ENCODE measurements around the gene MPC1. TPM values are rescaled to one million over a fixed set of nuclear protein-coding genes. Genes with fewer than 3 reads are reported as not detected.
"Not testable (repeated sequence)": the region's sequence is repeated elsewhere in the genome, so short reads cannot be mapped to it uniquely, and the experiment has no call there.

Gene MPC1
- total RNA-seq, 1 experiment from 2014 or later: 15.2 TPM

DNA sequence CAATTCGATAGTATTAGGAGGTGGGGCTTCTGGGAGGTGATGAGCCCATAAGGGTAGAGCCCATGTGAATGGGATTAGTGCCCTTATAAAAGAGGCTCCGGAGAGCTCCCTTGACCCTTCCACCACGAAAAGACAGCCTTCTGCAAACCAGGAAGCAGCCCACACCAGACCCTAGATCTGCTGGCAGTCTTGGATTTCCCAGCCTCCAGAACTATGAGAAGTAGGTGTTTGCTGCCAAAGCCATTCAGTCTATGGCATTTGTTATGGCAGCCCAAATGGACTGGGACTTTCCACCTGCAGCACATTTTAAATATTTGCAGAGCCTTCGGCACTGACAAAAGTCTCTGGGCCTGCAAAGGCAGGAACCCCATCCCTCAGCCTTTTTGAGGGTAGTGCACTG lies 28.6 kb downstream of the MPC1 start:
- H3K36me3 ChIP-seq (replicated peaks; ENCODE audit: control insufficient read depth, insufficient read depth, low read length): no peaks in the 10 kb centered on the region

DNA sequence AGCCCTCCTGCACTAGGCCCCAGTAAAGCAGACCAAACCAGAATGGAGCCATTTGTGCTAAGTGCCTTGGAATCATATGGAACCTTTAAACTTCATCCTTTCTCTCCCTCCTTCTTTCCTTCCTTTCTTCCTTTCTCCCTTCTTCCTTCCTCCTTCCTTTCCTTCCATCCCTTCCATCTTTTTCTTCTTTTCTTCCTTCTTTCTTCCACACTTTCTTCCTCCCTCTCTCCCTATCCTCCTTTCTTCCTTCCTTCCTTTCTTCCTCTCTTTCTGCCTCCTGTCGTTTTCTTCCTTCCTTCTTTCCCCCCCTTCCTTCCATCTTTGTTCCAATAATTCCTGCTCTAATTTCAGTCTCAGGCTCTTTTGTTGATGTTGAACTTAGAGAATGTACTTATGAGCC lies 29.2 kb downstream of the MPC1 start:
- no peak for DNase-seq
- Histone ChIP-seq H3K27me3 (ENCODE audit: control insufficient read depth, insufficient read depth, low read length) (no peaks in the 10 kb centered on the region), H3K4me3 (ENCODE audit: insufficient read depth, low read depth, low read length) (no peak overlapping the region), H3K36me3 (replicated peaks; ENCODE audit: control insufficient read depth, insufficient read depth, low read length) (no peaks in the 10 kb centered on the region)

More for the DNA sequence above, 28.6 kb downstream of the MPC1 start:
- DNase-seq: no peak
- Histone ChIP-seq H3K27me3 (ENCODE audit: control insufficient read depth, insufficient read depth, low read length) (no peaks in the 10 kb centered on the region), H3K4me3 (ENCODE audit: insufficient read depth, low read depth, low read length) (no peak overlapping the region)

DNA sequence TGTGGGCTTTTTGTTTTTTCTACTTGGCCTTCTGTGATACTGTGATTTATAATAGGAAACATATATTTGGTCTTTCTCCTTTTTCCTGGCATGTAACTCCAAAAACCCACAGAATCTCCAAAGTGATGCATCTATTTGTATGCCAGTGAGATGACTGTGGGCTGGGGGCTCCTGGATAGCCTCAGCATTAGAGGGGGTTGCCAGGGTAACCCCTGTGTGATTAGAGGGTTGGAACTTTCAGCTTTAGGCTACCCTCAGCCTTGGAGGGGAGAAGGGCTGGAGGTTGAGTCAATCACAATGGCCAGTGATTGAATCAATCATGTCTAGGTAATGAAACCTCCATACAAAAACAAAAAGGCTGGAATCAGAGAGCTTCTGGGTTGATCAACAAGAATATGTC lies 29.8 kb downstream of the MPC1 start:
- DNase-seq: no peak
- no peaks in the 10 kb centered on the region for H3K27me3 ChIP-seq (ENCODE audit: control insufficient read depth, insufficient read depth, low read length)
- H3K4me3 ChIP-seq (ENCODE audit: insufficient read depth, low read depth, low read length): no peak overlapping the region
- H3K36me3 ChIP-seq (replicated peaks; ENCODE audit: control insufficient read depth, insufficient read depth, low read length): no peaks in the 10 kb centered on the region

DNA sequence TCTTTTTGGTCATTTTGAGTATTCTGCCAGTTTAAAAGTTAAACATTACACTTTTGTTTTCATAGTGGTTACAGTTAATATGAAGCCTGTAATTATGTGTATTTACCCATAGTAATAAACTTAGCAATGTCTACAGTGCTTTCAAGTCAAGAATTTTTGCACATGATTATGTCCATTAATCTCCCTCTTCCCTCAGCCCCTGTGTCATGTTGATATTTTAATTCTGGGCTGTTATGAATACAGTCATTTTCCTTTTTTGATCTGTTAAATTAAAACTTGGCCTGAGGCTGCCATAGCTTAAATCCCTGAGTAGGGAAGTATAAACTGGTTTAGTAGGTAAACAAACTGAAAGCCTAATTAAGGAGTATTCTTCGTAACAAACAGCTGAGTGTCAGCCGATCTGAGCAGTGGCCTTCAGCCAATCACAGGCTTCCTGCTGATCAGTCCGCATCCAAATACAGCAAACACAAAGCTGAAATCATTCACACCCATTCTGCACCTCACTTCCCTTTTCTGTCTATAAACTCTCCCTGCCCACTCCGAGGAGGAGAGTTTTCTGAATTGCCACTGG lies 30.9 kb downstream of the MPC1 start:
- DNase-seq: no peak
- H3K36me3 ChIP-seq (replicated peaks; ENCODE audit: control insufficient read depth, insufficient read depth, low read length): no peaks in the 10 kb centered on the region
- H3K4me3 ChIP-seq (ENCODE audit: insufficient read depth, low read depth, low read length): no peak overlapping the region
- H3K27me3 ChIP-seq (ENCODE audit: control insufficient read depth, insufficient read depth, low read length): no peaks in the 10 kb centered on the region

DNA sequence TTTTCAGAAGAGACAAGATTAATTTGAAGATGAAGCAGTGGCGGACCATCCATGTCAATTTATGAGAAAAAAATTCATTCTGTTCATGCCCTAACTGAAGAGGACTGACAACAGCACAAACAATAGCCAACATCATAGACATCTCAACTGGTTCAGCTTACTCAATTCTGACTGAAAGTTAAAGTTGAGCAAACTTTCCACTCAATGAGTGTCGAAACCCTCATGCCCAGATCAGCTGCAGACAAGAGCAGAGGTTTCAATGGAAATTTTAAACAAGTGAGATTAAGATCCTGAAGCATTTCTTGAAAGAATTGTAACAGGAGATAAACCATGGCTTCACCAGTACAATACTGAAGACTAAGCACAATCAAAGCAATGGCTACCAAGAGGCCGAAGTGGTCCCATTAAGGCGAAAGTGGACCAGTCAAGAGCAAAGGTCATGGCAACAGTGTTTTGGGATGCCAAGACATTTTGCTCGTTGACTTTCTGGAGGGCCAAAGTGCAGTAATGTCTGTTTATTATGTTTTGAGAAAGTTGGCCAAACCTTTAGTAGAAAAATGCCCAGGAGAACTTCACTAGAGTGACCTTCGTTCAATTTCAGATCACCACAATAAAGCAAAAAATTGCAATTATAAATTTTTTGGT lies 34.3 kb downstream of the MPC1 start:
- no peaks in the 10 kb centered on the region for H3K36me3 ChIP-seq (replicated peaks; ENCODE audit: control insufficient read depth, insufficient read depth, low read length)
- no peaks in the 10 kb centered on the region for H3K27me3 ChIP-seq (ENCODE audit: control insufficient read depth, insufficient read depth, low read length)
- no peak for DNase-seq
- no peak overlapping the region for H3K4me3 ChIP-seq (ENCODE audit: insufficient read depth, low read depth, low read length)

DNA sequence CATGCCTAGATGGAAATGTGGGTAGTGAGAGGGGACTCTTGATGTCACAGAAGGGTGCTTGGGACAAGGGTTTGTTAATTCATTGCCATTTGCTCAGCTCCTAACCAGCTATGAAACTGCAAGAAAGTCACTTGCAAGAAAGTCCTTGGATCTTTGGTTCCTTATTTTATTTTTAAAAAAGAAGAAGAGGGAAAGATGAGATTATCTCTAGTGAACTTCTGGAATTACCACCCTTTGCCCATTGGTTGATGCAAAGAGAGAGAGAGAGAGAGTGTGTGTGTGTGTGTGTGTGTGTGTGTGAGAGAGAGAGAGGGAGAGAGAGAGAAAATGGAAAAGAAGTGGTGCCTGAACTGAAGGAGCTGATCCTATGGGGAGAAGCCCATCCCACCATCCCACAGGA lies 35.8 kb downstream of the MPC1 start:
- no peak for DNase-seq
- no peaks in the 10 kb centered on the region for H3K27me3 ChIP-seq (ENCODE audit: control insufficient read depth, insufficient read depth, low read length)

DNA sequence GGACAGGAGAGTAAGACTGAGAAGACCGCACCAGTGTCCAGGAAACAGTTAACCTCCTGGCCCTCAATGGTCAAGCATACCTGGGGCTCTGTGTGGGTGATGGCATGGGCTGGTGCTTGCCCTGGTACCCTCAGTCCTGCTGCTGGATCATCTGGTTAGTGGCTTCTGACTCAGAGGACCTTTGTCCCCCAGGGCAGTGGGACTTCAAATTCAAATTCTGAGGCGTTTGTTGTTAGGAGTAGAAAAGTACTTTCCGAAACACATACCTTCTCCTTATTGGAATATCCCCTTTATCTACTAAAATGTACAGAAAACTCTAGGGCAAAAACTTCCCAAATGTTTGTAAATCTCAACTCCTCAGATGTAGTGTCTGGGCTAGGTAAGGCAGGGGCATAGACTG lies 36.3 kb downstream of the MPC1 start:
- Histone ChIP-seq H3K4me3 (ENCODE audit: insufficient read depth, low read depth, low read length) (no peak overlapping the region), H3K27me3 (ENCODE audit: control insufficient read depth, insufficient read depth, low read length) (no peaks in the 10 kb centered on the region), H3K36me3 (replicated peaks; ENCODE audit: control insufficient read depth, insufficient read depth, low read length) (no peaks in the 10 kb centered on the region)
- no peak for DNase-seq

More for the DNA sequence above, 35.8 kb downstream of the MPC1 start:
- Histone ChIP-seq H3K36me3 (replicated peaks; ENCODE audit: control insufficient read depth, insufficient read depth, low read length) (no peaks in the 10 kb centered on the region), H3K4me3 (ENCODE audit: insufficient read depth, low read depth, low read length) (no peak overlapping the region)

DNA sequence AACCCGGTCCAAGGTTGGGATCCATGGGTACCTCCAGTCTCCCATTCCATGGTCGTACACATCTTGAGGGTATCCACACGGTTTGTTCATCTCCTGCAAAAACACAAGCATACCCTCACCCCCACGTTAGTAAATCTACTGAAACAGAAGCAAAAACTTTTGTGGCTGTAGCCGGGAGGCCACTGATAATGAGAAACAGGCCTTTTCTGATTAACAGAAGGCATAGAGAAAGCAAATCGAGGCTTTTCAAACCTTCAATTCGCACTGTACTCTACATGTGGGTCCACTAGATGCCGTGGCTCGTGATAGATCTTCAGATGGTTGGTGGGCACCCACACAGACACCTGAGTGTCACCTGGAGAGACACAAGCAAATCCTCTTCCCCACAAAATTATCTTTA lies 37.1 kb downstream of the MPC1 start:
- DNase-seq; H3K27me3 ChIP-seq (ENCODE audit: control insufficient read depth, insufficient read depth, low read length); H3K4me3 ChIP-seq (ENCODE audit: insufficient read depth, low read depth, low read length); H3K36me3 ChIP-seq (replicated peaks; ENCODE audit: control insufficient read depth, insufficient read depth, low read length): not testable (repeated sequence)

DNA sequence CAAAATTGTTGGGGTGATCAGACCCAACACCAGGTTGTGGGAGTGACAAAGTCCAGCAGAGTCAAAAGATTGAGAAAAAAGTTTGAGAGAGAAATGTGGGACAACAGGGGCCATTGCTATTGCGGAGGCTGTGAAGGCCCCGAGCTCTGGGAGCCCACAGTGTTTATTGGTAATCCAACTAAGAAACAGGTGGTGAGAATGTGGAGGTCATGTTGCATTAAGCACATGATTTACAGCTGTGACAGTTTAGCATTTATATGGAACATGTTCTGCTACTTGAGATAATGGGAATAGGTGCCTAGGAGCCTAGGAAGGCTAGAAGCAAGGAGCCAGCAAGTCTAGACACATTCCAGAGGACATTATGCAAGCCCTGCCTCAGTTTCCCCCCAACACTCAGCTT lies 37.8 kb downstream of the MPC1 start:
- H3K4me3 ChIP-seq (ENCODE audit: insufficient read depth, low read depth, low read length); H3K36me3 ChIP-seq (replicated peaks; ENCODE audit: control insufficient read depth, insufficient read depth, low read length); DNase-seq; H3K27me3 ChIP-seq (ENCODE audit: control insufficient read depth, insufficient read depth, low read length): not testable (repeated sequence)

DNA sequence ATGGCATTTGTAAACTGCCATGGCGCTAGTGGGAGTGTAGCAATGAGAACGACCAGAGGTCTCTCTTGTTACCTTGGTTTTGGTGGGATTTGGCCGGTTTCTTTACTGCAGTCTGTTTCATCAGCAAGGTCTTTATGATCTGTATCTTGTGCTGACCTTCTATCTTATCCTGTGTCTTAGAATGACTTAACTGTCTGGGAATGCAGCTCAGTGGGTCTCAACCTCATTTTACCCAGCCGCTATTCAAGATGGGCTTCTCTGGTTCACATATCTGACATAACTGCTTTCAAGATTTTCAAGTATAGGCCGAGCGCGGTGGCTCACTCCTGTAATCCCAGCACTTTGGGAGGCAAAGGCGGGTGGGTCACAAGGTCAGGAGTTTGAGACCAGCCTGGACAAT lies 38.5 kb downstream of the MPC1 start:
- Histone ChIP-seq H3K36me3 (replicated peaks; ENCODE audit: control insufficient read depth, insufficient read depth, low read length) (peaks cover 2% of the 10 kb centered on the region; the same call in 1 of the 2 replicates), H3K27me3 (ENCODE audit: control insufficient read depth, insufficient read depth, low read length) (no peaks in the 10 kb centered on the region), H3K4me3 (ENCODE audit: insufficient read depth, low read depth, low read length) (no peak overlapping the region)
- DNase-seq: no peak

DNA sequence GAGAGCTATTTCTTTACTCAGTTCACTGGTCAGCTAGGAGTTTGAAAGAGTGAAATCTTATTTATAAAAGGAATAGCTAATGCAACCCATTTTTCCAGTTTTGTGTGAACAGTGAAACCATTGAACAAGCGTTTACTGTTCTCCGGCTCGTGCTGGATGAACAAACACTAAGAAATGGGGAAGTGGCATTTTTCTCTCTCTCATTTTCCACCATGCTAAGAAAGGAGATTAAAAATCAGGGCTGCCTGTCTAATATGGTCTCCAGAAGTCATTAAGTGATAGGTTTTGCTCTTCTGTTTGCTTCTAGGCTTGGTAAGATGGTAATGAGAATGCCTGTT lies 39.6 kb downstream of the MPC1 start:
- H3K4me3 ChIP-seq (ENCODE audit: insufficient read depth, low read depth, low read length): peak overlapping the region; percentile 97
- no peak for DNase-seq
- peaks cover 2% of the 10 kb centered on the region; the same call in 1 of the 2 replicates for H3K36me3 ChIP-seq (replicated peaks; ENCODE audit: control insufficient read depth, insufficient read depth, low read length)
- no peaks in the 10 kb centered on the region for H3K27me3 ChIP-seq (ENCODE audit: control insufficient read depth, insufficient read depth, low read length)

DNA sequence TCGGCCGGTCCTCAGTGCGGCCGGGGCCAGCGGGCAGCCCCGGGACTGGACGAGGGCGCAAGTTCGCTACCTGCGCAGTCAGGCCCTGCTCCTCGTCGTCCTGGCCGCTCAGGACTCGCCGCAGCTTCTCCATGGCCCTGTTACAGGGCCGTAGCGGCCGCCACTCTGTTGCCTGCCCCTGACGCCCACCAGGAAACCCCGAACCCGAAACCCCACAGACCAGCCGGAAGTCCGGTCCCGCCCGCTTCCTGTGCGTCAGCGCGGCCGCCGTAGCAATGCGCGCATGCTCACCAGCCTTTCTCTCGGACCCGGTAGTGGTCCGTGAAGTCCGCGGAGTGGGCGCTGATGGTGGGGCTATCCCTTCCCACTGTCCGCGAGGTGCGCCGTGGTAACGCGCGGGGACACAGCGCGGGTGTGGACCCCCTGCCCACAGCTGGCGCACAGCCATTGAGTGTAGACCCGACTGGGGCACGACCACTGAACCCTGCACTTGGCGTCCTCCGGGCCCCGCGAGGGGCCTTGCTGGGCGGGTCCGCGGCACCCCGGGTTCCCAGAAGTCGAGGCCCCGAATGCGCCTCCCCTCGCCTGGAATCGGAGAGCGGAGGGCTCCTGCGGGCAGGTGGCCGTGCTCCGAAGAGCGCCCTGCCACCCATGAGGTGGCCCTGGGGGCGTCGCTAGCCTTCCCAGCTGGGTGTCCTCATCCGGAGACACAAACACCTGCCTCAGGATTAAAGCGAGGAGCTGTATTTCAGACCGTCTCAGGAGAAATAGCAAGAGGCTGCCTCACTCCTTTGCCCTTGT lies 40.2 kb downstream of the MPC1 start, which contains the start of gene SFT2D1:
TSS of gene SFT2D1 (minus strand) at position 197 of the 801 bp plus-strand sequence. CDS start at position 133, 64 bp downstream.
- peak; percentile 94 for DNase-seq
- Histone ChIP-seq H3K4me3 (ENCODE audit: insufficient read depth, low read depth, low read length) (peak within 1 kb of the TSS; percentile 97), H3K36me3 (replicated peaks; ENCODE audit: control insufficient read depth, insufficient read depth, low read length) (peaks cover 5% of the 10 kb centered on the region), H3K27me3 (ENCODE audit: control insufficient read depth, insufficient read depth, low read length) (no peaks in the 10 kb centered on the region)

DNA sequence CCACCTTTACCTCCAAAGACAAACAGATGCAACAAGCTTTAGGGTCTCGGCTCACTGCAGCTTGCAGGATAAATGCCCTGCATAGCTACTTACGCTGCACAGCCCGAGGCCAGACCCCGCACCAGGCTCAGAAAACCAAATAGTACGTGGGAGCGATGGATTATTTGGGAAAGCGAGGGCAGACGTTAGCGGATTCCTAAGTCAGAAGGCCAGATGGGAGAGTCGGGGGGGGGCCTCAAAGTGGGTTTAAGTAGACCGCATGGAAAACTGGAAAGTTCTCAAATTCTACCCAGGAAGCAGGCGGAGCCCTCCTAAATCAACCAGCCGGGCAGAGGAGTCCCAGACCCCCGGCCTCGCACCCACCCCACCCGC lies 40.8 kb downstream of the MPC1 start:
- Histone ChIP-seq H3K27me3 (ENCODE audit: control insufficient read depth, insufficient read depth, low read length) (no peaks in the 10 kb centered on the region), H3K4me3 (ENCODE audit: insufficient read depth, low read depth, low read length) (peak overlapping the region; percentile 97), H3K36me3 (replicated peaks; ENCODE audit: control insufficient read depth, insufficient read depth, low read length) (peaks cover 10% of the 10 kb centered on the region)
- no peak for DNase-seq

DNA sequence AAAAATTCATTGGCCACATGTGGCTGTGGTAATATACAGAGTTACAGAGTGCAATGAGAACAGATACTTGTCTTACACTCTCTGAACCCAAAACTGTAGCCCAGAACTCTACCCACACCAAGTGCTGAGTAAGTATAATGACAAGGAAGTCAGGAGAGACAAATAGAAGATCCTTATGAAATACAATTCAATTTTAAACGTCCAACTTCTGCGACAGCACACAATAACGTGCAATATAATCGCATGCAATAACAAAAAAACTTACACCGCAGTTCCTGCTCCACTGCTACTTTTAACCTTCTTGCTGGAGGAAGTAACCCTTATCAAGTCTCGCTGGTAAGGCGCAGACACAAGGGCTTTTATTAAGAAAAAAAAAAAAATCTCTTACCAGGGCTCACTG lies 41.3 kb downstream of the MPC1 start:
- Histone ChIP-seq H3K4me3 (ENCODE audit: insufficient read depth, low read depth, low read length) (peak overlapping the region; percentile 97), H3K36me3 (replicated peaks; ENCODE audit: control insufficient read depth, insufficient read depth, low read length) (peaks cover 12% of the 10 kb centered on the region), H3K27me3 (ENCODE audit: control insufficient read depth, insufficient read depth, low read length) (no peaks in the 10 kb centered on the region)
- no peak for DNase-seq

DNA sequence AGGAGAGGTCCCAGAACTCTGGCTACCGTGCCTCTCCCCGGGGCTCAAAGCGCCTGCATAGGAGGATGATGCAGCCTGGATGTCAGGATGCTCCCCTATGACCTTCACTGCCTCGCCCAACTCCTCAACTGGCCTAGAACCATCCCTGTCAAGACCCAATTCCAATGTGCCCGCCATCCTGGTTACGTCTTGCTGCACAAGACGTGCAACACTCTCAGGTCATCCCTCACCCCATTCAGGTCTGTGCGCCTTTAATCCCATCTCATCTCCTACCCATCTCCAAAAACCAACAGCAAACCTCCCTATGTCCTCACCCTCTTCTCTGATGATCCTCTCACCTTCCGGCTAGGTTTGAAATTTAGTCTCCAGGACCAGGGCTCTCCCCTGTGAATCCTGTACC lies 43.9 kb downstream of the MPC1 start:
- no peak for DNase-seq
- Histone ChIP-seq H3K36me3 (replicated peaks; ENCODE audit: control insufficient read depth, insufficient read depth, low read length) (peaks cover 13% of the 10 kb centered on the region), H3K4me3 (ENCODE audit: insufficient read depth, low read depth, low read length) (no peak overlapping the region), H3K27me3 (ENCODE audit: control insufficient read depth, insufficient read depth, low read length) (no peaks in the 10 kb centered on the region)
